ENCODE data around the gene ZNF738. TPM values are rescaled to one million over a fixed set of nuclear protein-coding genes. Genes with fewer than 3 reads are reported as not detected.

The ZNF738 gene
- polyA plus RNA-seq, 1 donor = 19.3 TPM

DNA sequence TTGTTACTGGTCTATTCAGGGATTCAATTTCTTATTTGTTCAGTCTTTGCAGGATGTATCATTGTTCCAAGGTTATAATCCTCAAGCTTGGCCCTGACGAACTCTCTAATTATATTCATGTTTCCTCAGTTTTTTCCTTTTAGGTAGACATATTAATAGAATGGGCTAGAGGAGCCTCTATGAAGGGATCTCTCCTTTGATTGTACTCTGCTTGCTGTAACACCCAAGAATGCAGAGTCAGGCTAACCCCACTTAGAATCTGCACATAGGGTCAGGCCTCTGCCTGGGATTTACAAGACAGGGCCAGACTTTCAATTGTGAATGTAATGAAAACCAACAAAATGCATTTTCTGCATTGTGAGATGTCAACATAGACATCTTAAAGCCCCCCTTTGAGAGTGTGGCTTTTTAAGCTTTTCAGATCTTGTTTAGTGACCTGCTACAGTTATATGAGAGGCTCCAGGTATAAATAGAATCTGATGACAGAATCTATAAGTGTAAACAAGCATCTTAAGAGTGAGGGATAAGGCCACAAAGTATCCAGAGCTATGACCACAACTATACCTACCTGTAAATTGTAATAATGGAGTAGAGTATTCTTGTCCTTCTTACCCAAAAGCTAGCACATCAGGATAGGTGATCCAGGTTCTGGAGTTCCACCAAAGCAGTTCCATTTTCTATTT, 43.6 kb downstream of the ZNF738 start:
- peaks cover 26% of the 10 kb centered on the region for H3K36me3 ChIP-seq (ENCODE audit: control insufficient read depth, insufficient read depth, low read length)
- H3K27ac ChIP-seq (ENCODE audit: low read length) = no peak overlapping the region
- H3K9me3 ChIP-seq (ENCODE audit: control insufficient read depth, low read depth, low read length) = no peaks in the 10 kb centered on the region
- no peak for DNase-seq
- H3K27me3 ChIP-seq (ENCODE audit: control insufficient read depth, insufficient read depth, low read length) = no peaks in the 10 kb centered on the region
- no peak overlapping the region for H3K4me3 ChIP-seq (ENCODE audit: low read length)
- 100% methylated on average over 1 of the region's 1 CpG for whole genome bisulfite sequencing (ENCODE audit: insufficient coverage, low lambda C conversion rate)
- H3K4me1 ChIP-seq (ENCODE audit: control insufficient read depth, insufficient read depth, low read length) = no peaks in the 10 kb centered on the region

DNA sequence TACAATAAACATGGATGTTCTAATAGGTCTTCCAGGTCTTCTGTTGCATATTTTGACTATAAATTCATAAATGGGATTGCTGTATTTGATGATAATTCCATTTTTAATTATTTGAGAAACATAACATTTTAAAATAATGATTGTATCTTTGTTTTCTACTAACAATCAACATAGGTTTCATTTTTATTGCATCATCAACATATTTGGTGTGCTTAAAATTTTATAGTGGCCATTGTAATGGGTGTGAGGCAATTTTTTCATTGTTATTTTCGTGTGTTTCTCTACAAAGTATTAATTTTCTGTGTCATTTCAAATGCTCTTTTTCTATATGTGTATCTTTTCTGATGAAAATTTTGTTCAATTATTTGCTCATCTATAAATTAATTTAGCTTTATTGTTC, 51.4 kb downstream of the ZNF738 start:
- H3K4me1 ChIP-seq (ENCODE audit: control insufficient read depth, insufficient read depth, low read length) = no peaks in the 10 kb centered on the region
- DNase-seq = no peak
- H3K4me3 ChIP-seq (ENCODE audit: low read length) = no peak overlapping the region
- WGBS (ENCODE audit: insufficient coverage, low lambda C conversion rate) = 100% methylated on average over 1 of the region's 1 CpG
- H3K36me3 ChIP-seq (ENCODE audit: control insufficient read depth, insufficient read depth, low read length) = peaks cover 36% of the 10 kb centered on the region
- H3K27ac ChIP-seq (ENCODE audit: low read length) = no peak overlapping the region
- no peaks in the 10 kb centered on the region for H3K27me3 ChIP-seq (ENCODE audit: control insufficient read depth, insufficient read depth, low read length)
- no peaks in the 10 kb centered on the region for H3K9me3 ChIP-seq (ENCODE audit: control insufficient read depth, low read depth, low read length)

DNA sequence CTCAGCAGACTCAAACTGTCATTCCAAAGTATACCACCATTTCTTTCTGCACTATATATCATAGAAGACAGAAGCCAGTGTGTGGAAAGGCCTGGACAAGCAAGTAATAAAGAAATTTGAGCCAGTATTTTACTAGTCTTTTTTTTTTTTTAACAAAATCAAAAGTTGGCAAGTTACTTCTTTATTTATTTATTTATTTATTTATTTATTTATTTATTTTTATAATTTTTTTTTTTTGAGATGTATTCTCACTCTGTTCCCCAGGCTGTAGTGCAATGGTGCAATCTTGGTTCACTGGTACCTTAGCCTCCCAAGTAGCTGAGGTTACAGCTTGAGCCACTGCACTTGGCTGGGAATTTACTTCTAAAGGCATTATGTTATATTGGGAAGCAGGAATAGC, 63.4 kb downstream of the ZNF738 start:
- Histone ChIP-seq H3K4me3 (ENCODE audit: low read length) (no peak overlapping the region), H3K9me3 (ENCODE audit: control insufficient read depth, low read depth, low read length) (peaks cover 20% of the 10 kb centered on the region), H3K4me1 (ENCODE audit: control insufficient read depth, insufficient read depth, low read length) (no peaks in the 10 kb centered on the region), H3K27me3 (ENCODE audit: control insufficient read depth, insufficient read depth, low read length) (no peaks in the 10 kb centered on the region), H3K27ac (ENCODE audit: low read length) (no peak overlapping the region), H3K36me3 (ENCODE audit: control insufficient read depth, insufficient read depth, low read length) (peaks cover 9% of the 10 kb centered on the region)
- no peak for DNase-seq

GRCh38 chr19:21423057-21424041, 64.5 kb downstream of the ZNF738 start:
- Histone ChIP-seq H3K4me1 (ENCODE audit: control insufficient read depth, insufficient read depth, low read length) (no peaks in the 10 kb centered on the region), H3K36me3 (ENCODE audit: control insufficient read depth, insufficient read depth, low read length) (peaks cover 9% of the 10 kb centered on the region), H3K27ac (ENCODE audit: low read length) (no peak overlapping the region), H3K27me3 (ENCODE audit: control insufficient read depth, insufficient read depth, low read length) (no peaks in the 10 kb centered on the region), H3K9me3 (ENCODE audit: control insufficient read depth, low read depth, low read length) (peaks cover 20% of the 10 kb centered on the region), H3K4me3 (ENCODE audit: low read length) (no peak overlapping the region)
- DNase-seq = no peak
- WGBS (ENCODE audit: insufficient coverage, low lambda C conversion rate) = no CpG with 5 or more reads among the region's 1 CpG

Other genes with a start within 250 kb of the ZNF738 start
- 31.1 TPM for gene ZNF431, start 217.0 kb upstream of the ZNF738 start, polyA plus RNA-seq
- 20.4 TPM for gene ZNF708, start 29.6 kb upstream of the ZNF738 start, polyA plus RNA-seq
- gene ZNF493, start 38.1 kb downstream of the ZNF738 start, polyA plus RNA-seq = 21.9 TPM
- gene ZNF429, start 146.6 kb downstream of the ZNF738 start, polyA plus RNA-seq = 21.7 TPM

Measured in large intestine (tissue), 3 donors.